ENCODE measurements around the gene CROCC2. TPM values are rescaled to one million over a fixed set of nuclear protein-coding genes. Genes with fewer than 3 reads are reported as not detected.

The CROCC2 gene
- total and polyA plus RNA-seq, 8 donors: 0.03 to 4.9 TPM; not detected in 6

DNA sequence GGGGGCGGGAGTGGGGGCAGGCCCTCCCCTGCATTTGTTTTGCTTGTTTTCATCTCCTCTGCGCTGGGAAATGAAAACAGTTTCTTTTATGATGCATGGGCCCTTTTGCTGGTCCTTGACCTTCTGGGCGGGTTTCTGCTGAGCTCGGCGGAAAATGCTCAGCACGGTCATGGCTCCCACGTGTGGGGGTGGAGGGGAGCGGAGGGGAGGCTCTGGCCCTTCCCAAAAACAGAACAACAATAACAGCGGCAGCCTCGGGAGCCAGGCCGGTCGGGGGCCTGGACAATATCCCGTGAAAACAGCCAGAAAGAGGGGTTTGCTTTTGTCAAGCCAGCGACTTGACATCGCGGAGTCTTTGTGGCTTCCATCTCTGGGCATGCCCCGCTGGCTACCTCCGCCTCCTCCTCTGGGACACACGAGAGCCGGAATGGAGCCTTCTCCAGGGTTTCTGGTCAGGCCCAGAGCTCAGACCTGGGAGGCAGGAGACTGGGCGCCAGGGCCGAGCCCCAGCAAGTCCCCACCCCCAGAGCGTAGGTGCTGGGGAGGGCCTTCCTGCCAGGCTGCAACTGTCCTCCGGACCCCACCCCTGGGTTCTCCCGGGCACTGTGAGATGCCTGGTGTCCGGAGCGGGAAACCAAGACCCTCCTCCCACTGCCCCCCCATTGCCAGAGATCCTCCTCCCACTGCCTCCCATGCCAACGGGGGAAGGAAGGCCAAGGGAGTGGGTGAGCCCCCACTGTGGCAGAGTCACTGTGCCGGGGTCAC, 56.3 kb downstream of the CROCC2 start:
- intact Hi-C loops (cut with DNase I; ENCODE audit: low total_unique reads): no loop called here
- no peak for TF ChIP-seq POLR2A (IDR thresholded peaks at IDR 0.05)
- TF ChIP-seq EP300 (IDR thresholded peaks at IDR 0.05): no peak
- TF ChIP-seq POLR2AphosphoS5 (IDR thresholded peaks at IDR 0.05): no peak
- TF ChIP-seq, protein P1, sequence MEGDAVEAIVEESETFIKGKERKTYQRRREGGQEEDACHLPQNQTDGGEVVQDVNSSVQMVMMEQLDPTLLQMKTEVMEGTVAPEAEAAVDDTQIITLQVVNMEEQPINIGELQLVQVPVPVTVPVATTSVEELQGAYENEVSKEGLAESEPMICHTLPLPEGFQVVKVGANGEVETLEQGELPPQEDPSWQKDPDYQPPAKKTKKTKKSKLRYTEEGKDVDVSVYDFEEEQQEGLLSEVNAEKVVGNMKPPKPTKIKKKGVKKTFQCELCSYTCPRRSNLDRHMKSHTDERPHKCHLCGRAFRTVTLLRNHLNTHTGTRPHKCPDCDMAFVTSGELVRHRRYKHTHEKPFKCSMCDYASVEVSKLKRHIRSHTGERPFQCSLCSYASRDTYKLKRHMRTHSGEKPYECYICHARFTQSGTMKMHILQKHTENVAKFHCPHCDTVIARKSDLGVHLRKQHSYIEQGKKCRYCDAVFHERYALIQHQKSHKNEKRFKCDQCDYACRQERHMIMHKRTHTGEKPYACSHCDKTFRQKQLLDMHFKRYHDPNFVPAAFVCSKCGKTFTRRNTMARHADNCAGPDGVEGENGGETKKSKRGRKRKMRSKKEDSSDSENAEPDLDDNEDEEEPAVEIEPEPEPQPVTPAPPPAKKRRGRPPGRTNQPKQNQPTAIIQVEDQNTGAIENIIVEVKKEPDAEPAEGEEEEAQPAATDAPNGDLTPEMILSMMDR (IDR thresholded peaks at IDR 0.05): no peak
- peak overlapping the region; percentile 14 to 58 (median 43) for H3K27ac ChIP-seq
- no peaks in the 10 kb centered on the region for H3K36me3 ChIP-seq
- WGBS, 5 donors: 47 to 71% (median 59%) methylated on average over 24 to 29 of the region's 29 CpGs
- no peaks in the 10 kb centered on the region for H3K9me3 ChIP-seq
- peaks cover 7 to 42% (median 36%) of the 10 kb centered on the region in 4 donors for H3K4me1 ChIP-seq
- DNase-seq: peak; percentile 26 to 91
- no peak overlapping the region for H3K4me3 ChIP-seq
- peaks cover 0 to 14% (median 0%) of the 10 kb centered on the region in 3 donors for H3K27me3 ChIP-seq

DNA sequence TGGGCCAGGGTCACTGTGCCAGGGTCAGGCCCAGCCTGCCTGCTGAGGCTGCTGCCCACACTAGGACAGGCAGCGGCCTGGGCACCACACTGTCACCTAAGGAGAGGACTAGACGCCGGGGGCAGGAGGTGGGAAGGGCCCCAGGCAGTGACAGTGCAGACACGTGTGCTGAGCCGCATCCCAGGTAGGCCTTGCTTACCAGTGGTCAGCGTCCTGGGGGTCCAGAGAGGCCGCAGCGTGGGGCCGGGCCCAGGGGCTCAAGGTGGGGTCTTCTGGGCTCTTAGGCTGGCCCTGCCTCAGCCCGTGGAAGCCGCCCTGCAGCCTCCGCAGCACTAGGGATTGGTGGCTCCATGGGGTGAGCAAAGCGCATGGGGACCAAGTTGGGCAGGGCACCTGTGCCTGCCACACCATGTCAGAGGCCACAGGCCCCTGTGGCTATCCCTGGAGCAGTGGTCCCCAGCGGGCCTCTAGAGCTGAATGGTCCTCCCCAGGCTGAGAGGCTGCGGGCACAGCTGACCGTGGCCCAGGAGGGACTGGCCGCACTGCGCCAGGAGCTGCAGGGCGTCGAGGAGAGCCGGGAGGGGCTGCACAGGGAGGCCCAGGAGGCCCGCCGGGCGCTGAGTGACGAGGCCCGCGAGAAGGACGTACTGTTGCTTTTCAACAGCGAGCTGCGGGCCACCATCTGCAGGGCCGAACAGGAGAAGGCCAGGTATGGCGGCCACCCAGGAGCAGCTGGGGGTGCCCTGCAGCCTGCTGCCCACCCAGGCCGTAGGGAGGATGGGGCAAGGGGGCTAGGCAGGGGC, 57.1 kb downstream of the CROCC2 start:
- H3K27me3 ChIP-seq: peaks cover 0 to 6% (median 0%) of the 10 kb centered on the region in 3 donors
- TF ChIP-seq POLR2AphosphoS5 (IDR thresholded peaks at IDR 0.05) (no peak), EP300 (IDR thresholded peaks at IDR 0.05) (no peak), POLR2A (IDR thresholded peaks at IDR 0.05) (no peak)
- TF ChIP-seq, protein P1 (IDR thresholded peaks at IDR 0.05): no peak
- DNase-seq: peak in 1 of 2 donors; percentile 19
- H3K4me1 ChIP-seq: peaks cover 7 to 45% (median 34%) of the 10 kb centered on the region in 4 donors
- H3K9me3 ChIP-seq: no peaks in the 10 kb centered on the region
- H3K27ac ChIP-seq: peak overlapping the region in 3 of 5 donors; percentile 43 to 58 (median 48)
- H3K4me3 ChIP-seq: no peak overlapping the region
- intact Hi-C loops (cut with DNase I; ENCODE audit: low total_unique reads): no loop called here
- no peaks in the 10 kb centered on the region for H3K36me3 ChIP-seq
- WGBS, 5 donors: 90 to 96% (median 92%) methylated on average over 15 to 33 of the region's 33 CpGs

DNA sequence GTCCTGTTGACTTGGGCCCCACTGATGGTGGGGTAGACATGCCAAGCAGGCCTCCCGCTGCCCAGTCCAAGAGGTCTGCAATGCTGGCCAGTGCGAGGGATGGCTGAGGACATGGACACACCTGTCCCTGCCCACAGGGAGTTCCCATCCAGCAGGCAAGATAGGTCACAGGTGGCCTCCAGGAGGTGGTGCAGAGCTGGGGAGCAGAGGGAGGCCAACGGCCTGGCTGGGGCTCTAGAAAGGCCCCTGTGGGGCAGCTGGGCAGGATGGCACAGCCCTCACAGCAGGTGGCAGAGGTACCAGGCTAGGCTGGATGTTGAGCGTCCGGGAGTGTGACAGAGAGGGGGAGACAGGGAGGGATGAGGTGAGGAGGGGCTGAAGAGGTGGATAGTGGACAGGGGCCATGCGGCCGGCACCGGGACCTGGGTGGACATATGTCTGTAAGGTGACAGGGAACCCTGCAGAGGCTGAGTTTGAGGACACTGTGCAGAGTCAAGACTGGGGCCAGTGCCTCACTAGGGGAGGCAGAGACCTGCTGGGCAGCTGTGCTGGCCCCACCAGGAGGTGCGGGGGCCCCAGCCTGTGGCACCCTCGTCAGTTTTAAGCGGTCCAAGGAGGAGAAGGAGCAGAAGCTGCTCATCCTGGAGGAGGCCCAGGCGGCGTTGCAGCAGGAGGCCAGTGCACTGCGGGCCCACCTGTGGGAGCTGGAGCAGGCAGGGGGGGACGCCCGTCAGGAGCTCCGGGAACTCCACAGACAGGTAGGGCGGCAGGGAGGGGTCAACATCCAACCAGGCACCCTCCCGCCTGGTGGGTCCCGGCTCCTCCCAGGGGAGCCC, 58.0 kb downstream of the CROCC2 start:
- Histone ChIP-seq H3K27me3 (no peaks in the 10 kb centered on the region), H3K4me1 (peaks cover 7 to 45% (median 34%) of the 10 kb centered on the region in 4 donors), H3K36me3 (no peaks in the 10 kb centered on the region), H3K27ac (no peak overlapping the region), H3K9me3 (no peaks in the 10 kb centered on the region), H3K4me3 (no peak overlapping the region)
- TF ChIP-seq, protein P1 (IDR thresholded peaks at IDR 0.05): no peak
- TF ChIP-seq EP300 (IDR thresholded peaks at IDR 0.05) (no peak), POLR2AphosphoS5 (IDR thresholded peaks at IDR 0.05) (no peak)
- DNase-seq: peak; percentile 10 to 16
- intact Hi-C loops (cut with DNase I; ENCODE audit: low total_unique reads): no loop called here
- 88 to 94% (median 88%) methylated on average over 8 to 20 of the region's 20 CpGs for WGBS, 5 donors
